Astrocyte of the spinal cord (primary cell): ENCODE results near the gene GLB1L2.

Experiments
- DNase-seq: peaks from one replicate; pipeline ENCODE4 v3.0.0; 2011; ENCODE audit warnings: low read depth, low spot score
- H3K4me3 ChIP-seq: 2 replicates; pipeline ENCODE4 v1.5.1; 2011; ENCODE audit warnings: low read depth, mild to moderate bottlenecking, low read length, moderate library complexity
- in situ Hi-C: cut with HindIII; loops from 2 replicates; pipeline ENCODE4 v1.10.0; 2017; ENCODE audit warnings: low sequenced_read_pairs
- TF ChIP-seq, protein P1 (sequence below): IDR thresholded peaks from 2 replicates; pipeline ENCODE4 v1.5.1; 2012; ENCODE audit warnings: low read depth, mild to moderate bottlenecking, low read length, inconsistent platforms

The GLB1L2 gene

DNA sequence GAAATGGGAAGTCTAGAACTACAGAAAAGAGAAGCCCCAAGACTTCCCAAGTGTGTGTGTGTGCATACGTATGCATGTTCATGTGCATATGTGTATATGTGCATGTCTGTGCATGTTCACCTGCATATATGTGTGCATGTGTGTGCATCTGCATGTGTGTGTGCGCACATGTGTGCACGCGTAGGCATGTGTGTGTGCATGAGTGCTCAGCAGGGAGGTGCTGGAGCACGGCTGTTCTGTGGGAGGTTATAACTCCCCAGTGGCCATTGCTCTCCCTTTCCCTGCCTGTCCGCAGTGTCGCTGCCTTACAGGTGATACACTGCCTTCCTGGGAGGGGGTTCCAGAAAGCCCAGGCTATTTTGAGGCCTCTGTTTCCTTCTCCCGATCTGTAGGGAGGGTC is 50.5 kb downstream of the GLB1L2 start:
- no peak for DNase-seq
- TF ChIP-seq, protein P1, sequence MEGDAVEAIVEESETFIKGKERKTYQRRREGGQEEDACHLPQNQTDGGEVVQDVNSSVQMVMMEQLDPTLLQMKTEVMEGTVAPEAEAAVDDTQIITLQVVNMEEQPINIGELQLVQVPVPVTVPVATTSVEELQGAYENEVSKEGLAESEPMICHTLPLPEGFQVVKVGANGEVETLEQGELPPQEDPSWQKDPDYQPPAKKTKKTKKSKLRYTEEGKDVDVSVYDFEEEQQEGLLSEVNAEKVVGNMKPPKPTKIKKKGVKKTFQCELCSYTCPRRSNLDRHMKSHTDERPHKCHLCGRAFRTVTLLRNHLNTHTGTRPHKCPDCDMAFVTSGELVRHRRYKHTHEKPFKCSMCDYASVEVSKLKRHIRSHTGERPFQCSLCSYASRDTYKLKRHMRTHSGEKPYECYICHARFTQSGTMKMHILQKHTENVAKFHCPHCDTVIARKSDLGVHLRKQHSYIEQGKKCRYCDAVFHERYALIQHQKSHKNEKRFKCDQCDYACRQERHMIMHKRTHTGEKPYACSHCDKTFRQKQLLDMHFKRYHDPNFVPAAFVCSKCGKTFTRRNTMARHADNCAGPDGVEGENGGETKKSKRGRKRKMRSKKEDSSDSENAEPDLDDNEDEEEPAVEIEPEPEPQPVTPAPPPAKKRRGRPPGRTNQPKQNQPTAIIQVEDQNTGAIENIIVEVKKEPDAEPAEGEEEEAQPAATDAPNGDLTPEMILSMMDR = no peak
- H3K4me3 ChIP-seq = no peak overlapping the region
- in situ Hi-C loops = no loop called here

DNA sequence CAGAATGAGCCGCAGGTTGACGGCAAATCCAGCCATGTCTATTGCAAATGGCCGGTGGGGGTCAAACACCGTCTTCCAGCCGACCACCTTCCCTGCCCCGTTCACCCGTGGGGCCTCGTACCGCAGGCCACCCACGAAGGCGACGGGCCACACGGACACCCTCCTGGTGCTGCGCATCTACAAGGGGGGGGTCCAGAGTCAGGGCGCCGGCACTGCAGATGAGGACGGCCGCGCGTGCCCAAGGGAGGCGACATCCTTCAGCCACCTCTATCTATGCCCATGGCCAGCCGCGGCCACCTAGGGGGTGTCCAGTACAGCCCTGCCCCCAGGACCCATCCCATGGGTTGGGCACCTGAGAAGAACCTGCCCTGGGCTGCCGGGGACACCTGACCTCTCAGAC is 51.0 kb downstream of the GLB1L2 start:
- in situ Hi-C loops = no loop called here
- no peak overlapping the region for H3K4me3 ChIP-seq
- TF ChIP-seq, protein P1 = no peak
- DNase-seq = no peak

DNA sequence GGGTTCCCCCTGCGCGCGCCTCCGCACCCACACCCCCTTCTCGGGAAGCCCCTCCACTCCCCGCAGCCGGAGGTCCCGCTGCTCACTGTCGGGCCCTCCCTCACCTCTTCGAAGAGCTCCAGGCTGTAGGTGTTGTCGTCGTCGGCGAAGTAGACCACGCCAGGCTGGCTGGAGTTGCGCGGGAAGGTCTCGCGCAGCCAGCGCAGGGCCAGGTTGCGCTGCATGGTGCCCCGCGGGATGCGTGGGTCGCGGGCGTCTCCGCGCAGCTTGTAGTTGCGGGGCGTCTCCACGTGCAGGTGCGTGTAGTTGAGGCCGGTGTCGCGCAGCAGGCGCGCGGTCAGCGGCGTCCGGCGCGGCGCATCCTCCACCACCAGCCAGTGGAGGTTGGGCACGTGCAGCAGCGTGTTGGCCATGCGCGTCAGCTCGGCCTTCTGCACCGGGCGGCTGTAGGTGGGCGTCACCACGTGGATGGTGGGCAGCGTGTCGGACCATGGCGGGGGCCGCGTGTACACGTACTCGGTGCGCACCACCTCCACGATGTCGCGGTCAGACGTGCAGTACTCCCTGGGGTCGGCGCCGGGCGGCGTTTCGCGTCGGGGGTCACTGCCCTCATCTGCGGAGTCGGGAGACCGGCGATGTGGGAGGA is 51.9 kb downstream of the GLB1L2 start:
- DNase-seq = no peak
- no peak overlapping the region for H3K4me3 ChIP-seq
- TF ChIP-seq, protein P1 = no peak
- in situ Hi-C loops = no loop called here

DNA sequence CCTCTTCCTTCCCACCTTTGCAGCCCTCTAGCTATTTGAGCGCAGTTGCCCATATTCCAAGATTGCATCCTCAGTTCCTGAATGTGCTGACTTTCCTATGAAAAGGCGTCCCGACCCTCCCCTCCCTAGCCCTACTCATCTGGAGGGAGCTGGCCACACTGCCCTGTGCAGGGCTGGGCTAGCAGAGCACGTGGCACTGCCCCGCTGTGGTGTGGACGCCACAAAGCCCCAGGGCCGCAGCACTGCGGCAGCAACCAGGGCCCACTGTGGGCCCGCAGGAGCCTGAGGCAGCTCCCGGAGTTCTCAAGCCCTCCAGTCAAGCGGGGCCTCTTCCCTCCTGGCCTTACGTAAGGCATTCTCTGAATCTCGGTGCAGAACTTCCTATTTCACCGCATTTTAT is 52.6 kb downstream of the GLB1L2 start:
- no peak for DNase-seq
- TF ChIP-seq, protein P1 = no peak
- in situ Hi-C loops = no loop called here
- no peak overlapping the region for H3K4me3 ChIP-seq

DNA sequence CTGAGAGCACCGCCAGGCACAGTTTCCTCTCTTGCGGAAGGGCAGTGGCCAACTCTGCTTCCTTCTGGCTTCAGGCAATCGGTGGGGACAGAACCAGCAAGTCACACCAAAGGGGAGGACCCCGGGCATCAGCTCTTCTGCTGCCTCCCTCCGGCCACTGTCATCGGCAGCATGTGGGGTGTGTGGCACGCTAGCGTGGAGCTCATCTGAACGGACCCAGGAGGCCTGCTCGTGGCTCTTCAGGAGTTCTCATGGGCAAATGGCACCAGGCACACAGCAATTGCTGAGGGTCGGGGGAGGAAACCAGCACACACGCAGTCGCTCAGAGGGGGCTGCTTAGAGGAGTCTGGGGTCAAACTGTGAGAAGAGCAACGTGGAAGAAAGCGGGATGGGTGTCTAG is 53.4 kb downstream of the GLB1L2 start:
- in situ Hi-C loops = no loop called here
- TF ChIP-seq, protein P1 = no peak
- no peak overlapping the region for H3K4me3 ChIP-seq
- no peak for DNase-seq

DNA sequence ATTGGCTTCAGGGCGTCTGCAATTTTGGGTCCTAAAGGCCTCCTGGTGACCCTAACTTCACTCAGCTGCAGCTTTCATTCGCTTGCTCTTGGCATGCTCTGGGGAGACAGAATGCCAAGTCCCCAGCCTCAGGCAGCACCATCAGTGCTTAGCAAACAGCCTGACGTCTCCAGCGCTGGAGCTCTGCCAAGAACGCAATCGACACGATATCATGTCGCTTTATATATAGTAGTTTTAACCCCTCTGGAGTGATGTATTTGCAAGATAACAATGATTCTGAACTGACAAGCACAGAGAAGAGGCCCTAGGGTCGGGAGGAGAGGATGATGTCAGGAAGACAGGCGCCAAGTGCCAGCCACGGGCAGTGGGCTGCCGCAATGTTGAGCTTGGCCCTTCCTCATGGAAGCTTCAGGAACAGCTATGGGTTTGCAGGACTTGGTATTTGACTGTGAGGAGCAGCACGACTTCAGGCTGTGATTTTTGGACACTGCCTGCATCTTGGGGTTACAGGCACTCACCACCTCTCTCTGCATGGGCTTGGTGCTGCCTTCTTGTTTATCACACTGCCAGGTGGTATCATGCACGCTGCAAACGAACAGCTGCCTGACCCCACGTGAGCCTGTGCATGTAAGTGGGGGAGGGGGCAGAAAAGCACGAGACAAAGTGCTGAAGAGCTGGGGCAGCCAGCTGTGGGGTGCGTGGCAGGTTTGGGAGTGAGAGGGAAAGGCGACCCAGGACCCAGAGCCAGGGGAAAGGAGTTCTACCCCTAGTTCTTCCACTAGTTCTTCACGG is 54.2 kb downstream of the GLB1L2 start:
- in situ Hi-C loops = no loop called here
- TF ChIP-seq, protein P1 = no peak
- no peak for DNase-seq
- H3K4me3 ChIP-seq = no peak overlapping the region
